ENCODE results near the gene RHEB. TPM values are rescaled to one million over a fixed set of nuclear protein-coding genes. Genes with fewer than 3 reads are reported as not detected.
A peak's percentile ranks its signal among the peaks of the same experiment; 100 is the strongest.

Gene RHEB
- total RNA-seq, result 10 to 100 TPM; 82.8 to 85.1 TPM

DNA sequence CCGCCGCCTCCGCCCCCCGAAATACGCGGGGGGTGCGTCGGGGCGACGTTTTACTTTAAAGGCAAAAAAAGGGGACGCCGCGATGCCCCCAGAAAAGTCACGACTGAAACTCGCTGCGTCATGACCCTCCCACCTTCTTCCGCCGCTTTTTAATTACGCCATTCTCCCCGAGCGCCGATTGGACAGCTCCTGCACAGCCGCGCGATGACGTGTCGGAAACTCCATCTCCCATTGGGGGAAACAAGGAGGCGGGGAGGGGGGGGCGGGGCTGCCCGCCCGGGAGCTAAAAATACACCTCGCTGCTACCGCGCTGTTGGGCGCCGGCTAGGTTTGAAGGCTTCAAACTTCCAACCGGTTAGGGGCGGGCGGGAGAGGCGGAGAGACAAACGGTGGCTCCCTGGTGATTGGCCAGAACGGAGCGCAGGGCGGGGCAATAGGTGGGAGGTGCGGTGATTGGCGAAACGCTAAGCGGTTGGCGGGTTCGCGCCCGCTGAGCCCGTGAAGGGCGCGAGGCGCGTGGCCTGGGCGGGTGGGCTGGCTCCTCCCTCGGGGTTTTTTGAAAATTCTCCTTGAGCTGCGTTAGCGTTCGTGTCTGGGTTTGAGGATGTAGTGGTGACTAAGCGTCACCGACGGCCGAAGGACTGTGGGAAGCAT, at the start of gene RHEB:
RHEB (minus strand) TSS at position 131 of the 654 bp plus-strand sequence. CDS start 384 bp downstream, outside the sequence.
- ChIA-PET CTCF (interaction anchor here (0.6 to 1.4 kb wide), 3 partner anchors 72 to 168 kb away, joined by 3 to 11 read pairs (median 3); no protein-coding TSS in a partner anchor), POLR2A (interaction anchor here (0.6 to 3.8 kb wide), 18 partner anchors 9 to 250 kb away, joined by 3 to 43 read pairs (median 4); partner anchors contain the start of genes NUB1 and WDR86)
- peak within 1 kb of the TSS; percentile 92 for H3K4me3 Mint-ChIP-seq
- peak within 1 kb of the TSS; percentile 100 for H3K27ac Mint-ChIP-seq
- H3K4me1 Mint-ChIP-seq, result peaks cover 42% of the 10 kb centered on the region
- no peaks in the 10 kb centered on the region for H3K9me3 Mint-ChIP-seq
- peak; percentile 99 for DNase-seq
- peaks cover 4% of the 10 kb centered on the region for H3K27me3 Mint-ChIP-seq
- peaks cover 26% of the 10 kb centered on the region for H3K36me3 Mint-ChIP-seq (ENCODE audit: low read depth)

GRCh38 chr7:151566897-151567320, 47.2 kb upstream of the RHEB start:
- ChIA-PET CTCF (interaction anchor here (0.7 kb wide), 1 partner anchor 727 kb away, joined by 3 read pairs; no protein-coding TSS in a partner anchor), POLR2A (no interaction called here)
- no peak overlapping the region for H3K27ac Mint-ChIP-seq
- no peak overlapping the region for H3K4me3 Mint-ChIP-seq
- H3K9me3 Mint-ChIP-seq, result no peaks in the 10 kb centered on the region
- H3K27me3 Mint-ChIP-seq, result no peaks in the 10 kb centered on the region
- no peaks in the 10 kb centered on the region for H3K4me1 Mint-ChIP-seq
- peaks cover 6% of the 10 kb centered on the region for H3K36me3 Mint-ChIP-seq (ENCODE audit: low read depth)
- DNase-seq, result no peak

DNA sequence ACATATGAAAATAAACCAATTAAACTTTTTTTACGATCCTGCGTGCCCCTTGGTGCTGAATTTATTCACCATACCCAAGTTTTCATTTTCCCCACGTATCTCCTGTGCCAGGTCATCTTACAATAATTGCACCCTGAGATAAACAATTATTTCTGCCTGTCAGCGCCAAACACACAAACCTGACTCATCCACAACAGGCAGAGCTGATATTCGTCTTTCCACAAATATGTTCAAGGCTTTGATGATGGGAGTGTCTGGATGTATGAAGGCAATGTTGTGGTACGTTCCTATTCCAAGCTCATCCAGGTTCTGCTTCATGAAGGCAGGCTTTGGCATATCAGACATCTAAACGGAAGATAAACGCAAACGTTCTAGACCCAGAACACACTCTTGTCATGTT, 45.8 kb upstream of the RHEB start:
- Mint-ChIP-seq H3K27me3 (no peaks in the 10 kb centered on the region), H3K9me3 (no peaks in the 10 kb centered on the region), H3K36me3 (ENCODE audit: low read depth) (peaks cover 8% of the 10 kb centered on the region), H3K27ac (no peak overlapping the region), H3K4me1 (peaks cover 1% of the 10 kb centered on the region), H3K4me3 (no peak overlapping the region)
- DNase-seq, result no peak
- ChIA-PET CTCF (no interaction called here), POLR2A (no interaction called here)

DNA sequence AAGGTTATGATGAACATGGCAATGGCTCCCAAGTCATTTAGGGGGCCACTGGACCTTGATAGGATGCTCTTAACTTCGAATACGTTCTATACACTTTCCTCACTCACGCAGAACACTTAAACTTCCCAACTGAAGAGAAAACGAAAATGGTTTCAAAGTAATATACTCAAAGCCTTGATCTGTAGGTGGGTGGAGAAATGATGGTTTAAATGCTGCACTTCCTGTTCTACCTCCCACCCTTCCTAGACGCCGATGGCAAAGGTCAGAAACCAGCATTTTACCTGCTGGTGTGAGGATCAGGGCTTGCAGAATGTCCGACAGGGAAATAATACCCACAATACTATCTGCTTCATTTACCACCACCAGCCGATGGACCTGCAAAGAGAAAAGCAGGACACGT, 40.5 kb upstream of the RHEB start:
- Mint-ChIP-seq H3K4me3 (no peak overlapping the region), H3K9me3 (no peaks in the 10 kb centered on the region), H3K27ac (no peak overlapping the region), H3K36me3 (ENCODE audit: low read depth) (peaks cover 17% of the 10 kb centered on the region), H3K4me1 (peaks cover 9% of the 10 kb centered on the region), H3K27me3 (no peaks in the 10 kb centered on the region)
- ChIA-PET POLR2A (no interaction called here), CTCF (interaction anchor here (1.4 kb wide), 1 partner anchor 15 kb away, joined by 3 read pairs; no protein-coding TSS in a partner anchor)
- DNase-seq, result no peak

GRCh38 chr7:151559557-151560183, 40.0 kb upstream of the RHEB start:
- ChIA-PET POLR2A (no interaction called here), CTCF (no interaction called here)
- H3K4me1 Mint-ChIP-seq, result peaks cover 9% of the 10 kb centered on the region
- DNase-seq, result no peak
- H3K27ac Mint-ChIP-seq, result no peak overlapping the region
- H3K27me3 Mint-ChIP-seq, result no peaks in the 10 kb centered on the region
- no peak overlapping the region for H3K4me3 Mint-ChIP-seq
- no peaks in the 10 kb centered on the region for H3K9me3 Mint-ChIP-seq
- H3K36me3 Mint-ChIP-seq (ENCODE audit: low read depth), result peaks cover 17% of the 10 kb centered on the region

DNA sequence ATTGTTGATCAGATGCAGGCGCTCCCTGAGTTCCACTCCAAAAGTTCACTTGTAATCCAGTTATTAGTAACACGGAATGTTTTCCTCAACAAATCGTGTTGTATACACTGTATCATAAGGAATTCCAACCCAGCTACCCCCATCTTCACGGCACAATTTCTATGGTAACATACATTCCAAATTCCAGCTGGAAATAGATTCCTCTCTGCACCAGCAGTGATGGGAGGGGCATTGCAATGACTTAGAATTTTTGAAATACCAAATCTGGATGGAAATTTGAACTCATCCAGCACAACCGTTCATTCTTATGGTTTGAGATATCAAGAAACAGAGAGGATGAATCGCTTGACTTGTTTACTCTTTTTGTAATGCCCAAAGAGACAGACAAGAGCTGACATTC, 38.9 kb upstream of the RHEB start:
- ChIA-PET POLR2A (no interaction called here), CTCF (no interaction called here)
- H3K9me3 Mint-ChIP-seq, result no peaks in the 10 kb centered on the region
- H3K4me3 Mint-ChIP-seq, result no peak overlapping the region
- H3K36me3 Mint-ChIP-seq (ENCODE audit: low read depth), result peaks cover 17% of the 10 kb centered on the region
- peaks cover 9% of the 10 kb centered on the region for H3K4me1 Mint-ChIP-seq
- no peak for DNase-seq
- no peak overlapping the region for H3K27ac Mint-ChIP-seq
- H3K27me3 Mint-ChIP-seq, result no peaks in the 10 kb centered on the region

DNA sequence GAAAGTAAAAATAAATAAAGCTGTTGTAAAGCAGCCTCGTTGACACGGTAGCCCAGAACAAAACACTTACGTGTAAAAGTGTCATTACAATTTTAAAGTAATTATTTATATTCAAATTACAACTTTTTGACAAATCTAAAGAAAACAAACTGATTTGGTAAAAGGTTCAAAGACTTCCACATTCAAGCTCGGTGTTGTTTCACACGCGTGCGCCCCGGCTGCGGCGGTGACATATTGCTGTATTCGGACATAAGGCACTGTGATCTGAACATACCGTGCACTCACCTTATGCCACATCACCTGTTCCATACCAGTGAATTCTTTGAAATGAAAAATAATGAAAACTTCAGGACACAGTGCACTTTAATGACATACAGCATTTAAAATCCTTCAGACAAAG, 36.9 kb upstream of the RHEB start:
- DNase-seq, result no peak
- H3K36me3 Mint-ChIP-seq (ENCODE audit: low read depth), result peaks cover 15% of the 10 kb centered on the region
- CTCF ChIA-PET, result no interaction called here
- H3K4me3 Mint-ChIP-seq, result no peak overlapping the region
- no peaks in the 10 kb centered on the region for H3K9me3 Mint-ChIP-seq
- no peaks in the 10 kb centered on the region for H3K27me3 Mint-ChIP-seq
- POLR2A ChIA-PET, result interaction anchor here (0.8 kb wide), 1 partner anchor 11 kb away, joined by 3 read pairs; no protein-coding TSS in a partner anchor
- no peak overlapping the region for H3K27ac Mint-ChIP-seq
- H3K4me1 Mint-ChIP-seq, result peaks cover 9% of the 10 kb centered on the region

GRCh38 chr7:151553356-151553755, 33.7 kb upstream of the RHEB start:
- Mint-ChIP-seq H3K4me1 (no peaks in the 10 kb centered on the region), H3K27me3 (no peaks in the 10 kb centered on the region), H3K9me3 (no peaks in the 10 kb centered on the region), H3K4me3 (no peak overlapping the region), H3K36me3 (ENCODE audit: low read depth) (peaks cover 4% of the 10 kb centered on the region), H3K27ac (no peak overlapping the region)
- ChIA-PET POLR2A (no interaction called here), CTCF (no interaction called here)
- DNase-seq, result no peak

DNA sequence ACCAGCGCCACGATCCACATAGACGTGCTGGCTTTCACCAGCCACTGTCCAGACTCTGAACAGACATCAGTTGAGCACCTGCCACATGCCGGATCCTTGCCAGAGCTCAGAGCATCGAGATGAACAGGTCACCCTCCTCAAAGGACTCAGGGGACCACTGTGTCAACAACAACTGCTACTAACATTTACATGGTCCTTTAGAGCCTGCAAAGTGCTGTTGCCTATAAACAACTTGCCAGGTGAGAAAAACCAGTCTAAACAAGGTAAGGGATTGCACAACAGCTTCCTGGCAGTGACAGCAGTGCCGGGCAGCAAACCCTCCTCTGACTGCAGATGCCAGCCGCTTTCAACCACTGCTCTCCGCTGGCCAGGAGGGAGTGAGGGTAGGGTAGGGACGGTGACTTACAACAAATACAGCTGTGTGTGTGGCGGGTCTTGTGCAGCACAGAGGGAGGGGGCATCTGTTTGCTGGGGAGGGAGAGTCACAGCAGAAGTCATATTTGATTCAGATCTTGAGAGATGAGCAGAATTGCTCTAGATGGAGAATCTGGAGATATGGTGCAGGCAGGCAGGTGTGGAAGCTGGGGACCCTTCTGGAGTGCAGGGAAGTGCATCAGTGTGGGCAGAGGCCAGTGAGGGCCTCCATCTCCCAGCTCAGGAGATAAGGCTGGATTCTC, 32.8 kb upstream of the RHEB start:
- H3K27ac Mint-ChIP-seq, result no peak overlapping the region
- H3K27me3 Mint-ChIP-seq, result peaks cover 6% of the 10 kb centered on the region
- ChIA-PET CTCF (no interaction called here), POLR2A (no interaction called here)
- H3K36me3 Mint-ChIP-seq (ENCODE audit: low read depth), result peaks cover 4% of the 10 kb centered on the region
- no peaks in the 10 kb centered on the region for H3K9me3 Mint-ChIP-seq
- no peak for DNase-seq
- no peak overlapping the region for H3K4me3 Mint-ChIP-seq
- no peaks in the 10 kb centered on the region for H3K4me1 Mint-ChIP-seq

- H3K27ac Mint-ChIP-seq, result no peak overlapping the region
- H3K4me1 Mint-ChIP-seq, result no peaks in the 10 kb centered on the region
- H3K9me3 Mint-ChIP-seq, result no peaks in the 10 kb centered on the region
- DNase-seq, result no peak
- POLR2A ChIA-PET, result no interaction called here
- H3K27me3 Mint-ChIP-seq, result peaks cover 10% of the 10 kb centered on the region
- CTCF ChIA-PET, result no interaction called here
- H3K36me3 Mint-ChIP-seq (ENCODE audit: low read depth), result peaks cover 4% of the 10 kb centered on the region
- H3K4me3 Mint-ChIP-seq, result no peak overlapping the region
These were observed 32.1 kb upstream of the RHEB start for GRCh38 chr7:151551820-151552219.

DNA sequence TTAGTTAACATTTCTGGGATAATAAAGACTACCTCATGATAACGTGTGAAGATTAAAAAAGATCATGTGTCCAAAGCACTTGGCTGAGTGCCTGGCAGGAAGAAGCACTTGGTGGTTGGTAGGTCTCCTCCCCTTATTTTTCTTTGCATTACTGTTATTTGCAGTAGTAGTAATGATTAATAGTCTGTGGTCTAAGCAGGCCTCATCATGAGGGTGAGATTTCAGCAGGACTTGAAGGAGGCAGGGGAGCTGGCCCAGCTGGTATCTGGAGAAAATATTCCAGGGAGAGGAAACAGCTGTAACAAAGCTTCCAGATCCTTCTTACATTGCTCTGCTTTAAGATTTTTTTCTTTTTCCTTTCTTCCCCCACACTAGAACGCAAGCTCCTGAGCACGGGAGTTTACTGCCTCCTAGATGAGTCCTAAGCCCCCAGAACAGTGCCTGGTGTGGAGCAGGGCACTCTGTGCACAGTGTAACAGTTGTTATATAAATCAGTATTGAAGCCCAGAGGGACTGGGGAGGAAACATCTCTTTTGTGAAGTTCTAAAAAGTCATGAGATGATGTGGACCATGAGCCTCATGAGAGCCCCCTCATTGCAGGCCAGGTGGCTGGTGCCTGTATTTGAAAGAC, 31.1 kb upstream of the RHEB start:
- Mint-ChIP-seq H3K27ac (no peak overlapping the region), H3K36me3 (ENCODE audit: low read depth) (no peaks in the 10 kb centered on the region), H3K4me3 (no peak overlapping the region), H3K9me3 (no peaks in the 10 kb centered on the region), H3K27me3 (peaks cover 16% of the 10 kb centered on the region), H3K4me1 (no peaks in the 10 kb centered on the region)
- POLR2A ChIA-PET, result no interaction called here
- CTCF ChIA-PET, result no interaction called here
- no peak for DNase-seq

- ChIA-PET POLR2A (no interaction called here), CTCF (interaction anchor here (0.7 kb wide), 1 partner anchor 673 kb away, joined by 3 read pairs; no protein-coding TSS in a partner anchor)
- no peak overlapping the region for H3K4me3 Mint-ChIP-seq
- H3K36me3 Mint-ChIP-seq (ENCODE audit: low read depth), result no peaks in the 10 kb centered on the region
- no peak overlapping the region for H3K27ac Mint-ChIP-seq
- H3K27me3 Mint-ChIP-seq, result peaks cover 24% of the 10 kb centered on the region
- no peaks in the 10 kb centered on the region for H3K4me1 Mint-ChIP-seq
- DNase-seq, result no peak
- H3K9me3 Mint-ChIP-seq, result no peaks in the 10 kb centered on the region
These were observed 29.9 kb upstream of the RHEB start for GRCh38 chr7:151549644-151550043.

GRCh38 chr7:151549083-151549482, 29.4 kb upstream of the RHEB start:
- no peaks in the 10 kb centered on the region for H3K9me3 Mint-ChIP-seq
- H3K27me3 Mint-ChIP-seq, result peaks cover 26% of the 10 kb centered on the region
- no peaks in the 10 kb centered on the region for H3K36me3 Mint-ChIP-seq (ENCODE audit: low read depth)
- no peak overlapping the region for H3K27ac Mint-ChIP-seq
- ChIA-PET CTCF (no interaction called here), POLR2A (no interaction called here)
- no peaks in the 10 kb centered on the region for H3K4me1 Mint-ChIP-seq
- no peak for DNase-seq
- H3K4me3 Mint-ChIP-seq, result no peak overlapping the region
